ENCODE data around the gene TNIP2.

GRCh38 chr4:2731907-2732317 lies 24.2 kb downstream of the TNIP2 start:
- no peak for TF ChIP-seq CTCF (IDR thresholded peaks at IDR 0.05)
- no peak for TF ChIP-seq POLR2A (IDR thresholded peaks at IDR 0.05)

Data from lower leg skin (tissue), 3 donors.